OCI-LY1 (cell line): ENCODE data around the gene GDF9.

ENCODE experiments used
- H2AFZ ChIP-seq: fragments of 200-600 bp; sonication (generic), shearing (Covaris generic); 2 replicates; pipeline ENCODE4 v1.6.0; 2014; ENCODE audit warnings: antibody characterized with exemption, mild to moderate bottlenecking, low read length
- H3F3A ChIP-seq: fragments of 200-600 bp; sonication (generic), shearing (Covaris generic); 2 replicates; pipeline ENCODE4 v1.6.0; 2014; ENCODE audit warnings: mild to moderate bottlenecking, antibody characterized with exemption, low read length, moderate library complexity; ENCODE audit not compliant: insufficient read depth
- H3K27ac ChIP-seq: fragments of 200-600 bp; sonication (generic); 2 replicates; pipeline ENCODE4 v1.5.1; 2014; ENCODE audit warnings: low read length, mixed run types, mild to moderate bottlenecking, low read depth; ENCODE audit not compliant: poor library complexity, severe bottlenecking
- H3K27me3 ChIP-seq: fragments of 200-600 bp; sonication (generic); 2 replicates; pipeline ENCODE4 v1.6.0; 2014; ENCODE audit warnings: antibody characterized with exemption, mild to moderate bottlenecking, low read length, moderate library complexity; ENCODE audit not compliant: insufficient read depth
- H3K36me3 ChIP-seq: fragments of 200-600 bp; sonication (generic); 2 replicates; pipeline ENCODE4 v1.6.1; 2014; ENCODE audit warnings: mild to moderate bottlenecking, antibody characterized with exemption, low read length, moderate library complexity, mixed read lengths; ENCODE audit not compliant: insufficient read depth
- H3K4me1 ChIP-seq: fragments of 200-600 bp; sonication (generic); 2 replicates; pipeline ENCODE4 v1.5.1; 2014; ENCODE audit warnings: mild to moderate bottlenecking, low read length, moderate library complexity; ENCODE audit not compliant: insufficient read depth, severe bottlenecking
- H3K4me2 ChIP-seq: fragments of 200-600 bp; sonication (generic), shearing (Covaris generic); 2 replicates; pipeline ENCODE4 v1.6.1; 2014; ENCODE audit warnings: low read length
- H3K4me3 ChIP-seq: fragments of 200-600 bp; sonication (generic); 2 replicates; pipeline ENCODE4 v1.5.1; 2014; ENCODE audit warnings: low read length, low read depth, mild to moderate bottlenecking, mixed read lengths; ENCODE audit not compliant: poor library complexity, severe bottlenecking
- H3K79me2 ChIP-seq: fragments of 200-600 bp; shearing (Covaris generic); 2 replicates; pipeline ENCODE4 v1.6.1; 2016; ENCODE audit warnings: mixed run types, low read length, mixed read lengths; ENCODE audit not compliant: insufficient read depth
- H3K9ac ChIP-seq: fragments of 200-600 bp; sonication (generic), shearing (Covaris generic); 2 replicates; pipeline ENCODE4 v1.6.1; 2014; ENCODE audit warnings: mild to moderate bottlenecking, low read length, mixed read lengths
- H3K9me2 ChIP-seq: fragments of 200-600 bp; sonication (generic), shearing (Covaris generic); 2 replicates; pipeline ENCODE4 v1.6.1; 2014; ENCODE audit warnings: low read depth, mild to moderate bottlenecking, low read length, mixed read lengths
- H3K9me3 ChIP-seq: fragments of 200-600 bp; shearing (Covaris generic); 2 replicates; pipeline ENCODE4 v1.6.1; 2014; ENCODE audit warnings: low read length, mixed read lengths
- H4K20me1 ChIP-seq: fragments of 200-600 bp; sonication (generic), shearing (Covaris generic); 2 replicates; pipeline ENCODE4 v1.6.0; 2016; ENCODE audit warnings: mild to moderate bottlenecking, low read length; ENCODE audit not compliant: insufficient read depth
- CTCF ChIP-seq: fragments of 200-600 bp; sonication (generic), shearing (Covaris generic); IDR thresholded peaks from 2 replicates; pipeline ENCODE4 v1.5.1; 2017; ENCODE audit warnings: mild to moderate bottlenecking, antibody characterized with exemption, low read length, moderate library complexity, mixed read lengths
- EZH2 ChIP-seq: fragments of 200-600 bp; sonication (generic), shearing (Covaris generic); IDR thresholded peaks from 2 replicates; pipeline ENCODE4 v1.8.0; 2017; ENCODE audit warnings: borderline replicate concordance, mixed run types, mild to moderate bottlenecking, antibody characterized with exemption, low read length, moderate library complexity, mixed read lengths

Gene GDF9

GRCh38 chr5:132872788-132873118 lies 6.5 kb upstream of the GDF9 start:
- Histone ChIP-seq H3K36me3 (peaks cover 73% of the 10 kb centered on the region), H3K9ac (no peak overlapping the region), H4K20me1 (no peaks in the 10 kb centered on the region), H3K27me3 (no peaks in the 10 kb centered on the region), H3K4me1 (peaks cover under 1% of the 10 kb centered on the region), H3K4me2 (no peak overlapping the region), H3K27ac (no peak overlapping the region), H3K4me3 (no peak overlapping the region), H3K9me3 (no peaks in the 10 kb centered on the region), H3K79me2 (no peaks in the 10 kb centered on the region), H2AFZ (no peak overlapping the region), H3K9me2 (no peaks in the 10 kb centered on the region), H3F3A (no peaks in the 10 kb centered on the region)
- no peak for TF ChIP-seq EZH2
- no peak for TF ChIP-seq CTCF

- H3K9me3 ChIP-seq: no peaks in the 10 kb centered on the region
- H3F3A ChIP-seq: no peaks in the 10 kb centered on the region
- TF ChIP-seq EZH2: no peak
- no peak for TF ChIP-seq CTCF
Measured at GRCh38 chr5:132871459-132872284, 5.4 kb upstream of the GDF9 start.

GRCh38 chr5:132870801-132871200 lies 4.5 kb upstream of the GDF9 start:
- Histone ChIP-seq H3F3A (no peaks in the 10 kb centered on the region), H3K4me1 (peaks cover 11% of the 10 kb centered on the region), H3K4me2 (no peak overlapping the region), H3K27ac (no peak overlapping the region), H3K27me3 (no peaks in the 10 kb centered on the region), H3K36me3 (peaks cover 61% of the 10 kb centered on the region), H3K79me2 (0 out of 2 replicates have a peak, but pooled peaks cover 5% of the 10 kb centered on the region), H3K9me2 (no peaks in the 10 kb centered on the region), H3K9me3 (no peaks in the 10 kb centered on the region), H2AFZ (no peak overlapping the region), H3K9ac (no peak overlapping the region), H3K4me3 (no peak overlapping the region), H4K20me1 (no peaks in the 10 kb centered on the region)
- no peak for TF ChIP-seq CTCF
- TF ChIP-seq EZH2: no peak

More at GRCh38 chr5:132871459-132872284, 5.4 kb upstream of the GDF9 start:
- Histone ChIP-seq H3K27ac (no peak overlapping the region), H3K4me2 (no peak overlapping the region), H3K4me3 (no peak overlapping the region), H3K9me2 (no peaks in the 10 kb centered on the region), H3K9ac (no peak overlapping the region), H3K4me1 (peaks cover 8% of the 10 kb centered on the region), H2AFZ (no peak overlapping the region), H3K36me3 (peaks cover 65% of the 10 kb centered on the region), H3K79me2 (0 out of 2 replicates have a peak, but pooled peaks cover 5% of the 10 kb centered on the region), H4K20me1 (no peaks in the 10 kb centered on the region), H3K27me3 (no peaks in the 10 kb centered on the region)
